A673 (cell line): ENCODE measurements around the gene LPXN. TPM values are rescaled to one million over a fixed set of nuclear protein-coding genes. Genes with fewer than 3 reads are reported as not detected.

Source experiments
- BruUV-seq: library from RNA; stranded (reverse); fragments of 400-500 nt; replicated peaks from 2 replicates; lab custom pipeline; 2021; lab: Mats Ljungman, UMichigan
- CTCF ChIA-PET: fragments of 300-600 bp; sonication (Branson Sonifier 250); formaldehyde crosslinking; loops from one replicate; lab custom pipeline; 2022; ENCODE audit warnings: antibody characterized with exemption; lab: Charles Lee
- POLR2A ChIA-PET: fragments of 300-600 bp; sonication (Branson Sonifier 250); formaldehyde crosslinking; loops from one replicate; lab custom pipeline; 2022; ENCODE audit warnings: antibody characterized with exemption; ENCODE audit not compliant: low non-redundant PET; lab: Charles Lee
- DNase-seq: peaks from one replicate; pipeline ENCODE4 v3.0.0-alpha.2; 2015; ENCODE audit warnings: low spot score
- H3K27ac ChIP-seq: fragments of 200-600 bp; sonication (generic); 2 replicates; pipeline ENCODE4 v1.5.1; 2016; ENCODE audit warnings: mixed run types, low read depth, mild to moderate bottlenecking, mixed read lengths, antibody characterized with exemption, low read length; ENCODE audit not compliant: poor library complexity, severe bottlenecking
- H3K27me3 ChIP-seq: fragments of 200-600 bp; sonication (generic); replicated peaks from 2 replicates; pipeline ENCODE4 v1.6.1; 2017; ENCODE audit warnings: mixed run types, low read depth, mild to moderate bottlenecking, mixed read lengths, antibody characterized with exemption, low read length; ENCODE audit not compliant: insufficient read depth, poor library complexity
- H3K36me3 ChIP-seq: fragments of 200-600 bp; sonication (generic); 2 replicates; pipeline ENCODE4 v1.6.1; 2016; ENCODE audit warnings: mixed run types, mild to moderate bottlenecking, mixed read lengths, antibody characterized with exemption, low read length; ENCODE audit not compliant: insufficient read depth, poor library complexity, severe bottlenecking
- H3K4me1 ChIP-seq: fragments of 200-600 bp; sonication (generic); 2 replicates; pipeline ENCODE4 v1.6.1; 2017; ENCODE audit warnings: mixed run types, mild to moderate bottlenecking, mixed read lengths, antibody characterized with exemption, low read length; ENCODE audit not compliant: insufficient read depth, poor library complexity, severe bottlenecking
- H3K4me3 ChIP-seq: fragments of 200-600 bp; sonication (generic); 2 replicates; pipeline ENCODE4 v1.5.1; 2016; ENCODE audit warnings: low read depth, mixed run types, mild to moderate bottlenecking, mixed read lengths, low read length; ENCODE audit not compliant: poor library complexity, severe bottlenecking
- H3K9me3 ChIP-seq: fragments of 200-600 bp; sonication (generic); 2 replicates; pipeline ENCODE4 v1.6.1; 2016; ENCODE audit warnings: mixed run types, low read depth, mild to moderate bottlenecking, mixed read lengths, antibody characterized with exemption, low read length; ENCODE audit not compliant: poor library complexity, severe bottlenecking
- EZH2 ChIP-seq: fragments of 200-600 bp; sonication (generic); IDR thresholded peaks from 2 replicates; pipeline ENCODE4 v1.6.1; 2017; ENCODE audit warnings: borderline replicate concordance, low read depth, mild to moderate bottlenecking, mixed read lengths, antibody characterized with exemption, low read length; ENCODE audit not compliant: poor library complexity, severe bottlenecking
- intact Hi-C: fragments of 100-400 bp; cut with micrococcal nuclease; formaldehyde crosslinking; loops from one replicate; pipeline ENCODE4 v1.10.0; 2022; ENCODE audit not compliant: unreplicated experiment
- total RNA-seq: library from RNA; stranded (reverse); gene quantifications from 2 replicates; pipeline ENCODE4 v1.2.3, GENCODE V29; 2021
- TF ChIP-seq, protein P1 (sequence below): fragments of 300-800, 200-600 bp; sonication (generic); conservative IDR thresholded peaks from 2 replicates; pipeline ENCODE4 v1.5.1; 2017; ENCODE audit warnings: low read depth, mild to moderate bottlenecking, antibody characterized with exemption, low read length, moderate library complexity, mixed read lengths

Gene LPXN
- total RNA-seq, 1 experiment from 2014 or later, result 3.3 TPM

DNA sequence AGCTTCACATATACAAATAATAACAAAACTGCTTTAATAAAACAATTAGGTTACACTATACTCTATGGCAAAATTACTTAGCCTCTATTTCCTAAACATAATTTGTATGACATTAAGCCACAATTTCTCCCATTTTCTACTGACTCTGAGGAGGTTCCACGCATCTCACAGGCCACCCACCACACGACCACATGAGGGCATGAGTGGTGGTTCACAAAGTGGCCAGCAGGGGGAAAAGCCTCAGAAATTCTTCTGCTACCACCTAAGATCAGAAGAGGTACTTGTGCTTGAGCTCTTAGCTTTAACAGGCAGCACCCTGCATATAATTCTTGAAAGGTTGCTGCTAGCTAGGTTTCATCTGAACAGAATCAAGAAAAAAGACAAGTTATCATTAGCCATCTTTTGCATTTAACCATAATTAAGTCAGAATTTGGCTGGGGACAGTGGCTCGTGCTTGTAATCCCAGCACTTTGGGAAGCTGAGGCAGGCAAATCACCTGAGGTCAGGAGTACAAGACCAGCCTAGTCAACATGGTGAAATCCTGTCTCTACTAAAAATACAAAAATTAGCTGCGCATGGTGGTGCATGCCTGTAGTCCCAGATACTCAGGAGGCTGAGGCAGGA is 7.7 kb downstream of the LPXN start:
- intact Hi-C loops, result loop anchor here (5.0 kb wide), 1 partner anchor 64 kb away; no protein-coding TSS in a partner anchor
- CTCF ChIA-PET, result interaction anchor here (1.0 to 2.1 kb wide), 4 partner anchors 9 to 490 kb away, joined by 3 to 8 read pairs (median 4); no protein-coding TSS in a partner anchor
- no peaks in the 10 kb centered on the region for H3K27me3 ChIP-seq
- no peaks in the 10 kb centered on the region for H3K36me3 ChIP-seq
- H3K4me3 ChIP-seq, result no peak overlapping the region
- no peaks in the 10 kb centered on the region for H3K4me1 ChIP-seq
- no peak overlapping the region for H3K27ac ChIP-seq
- BruUV-seq, result no TSS peak
- TF ChIP-seq, protein P1, sequence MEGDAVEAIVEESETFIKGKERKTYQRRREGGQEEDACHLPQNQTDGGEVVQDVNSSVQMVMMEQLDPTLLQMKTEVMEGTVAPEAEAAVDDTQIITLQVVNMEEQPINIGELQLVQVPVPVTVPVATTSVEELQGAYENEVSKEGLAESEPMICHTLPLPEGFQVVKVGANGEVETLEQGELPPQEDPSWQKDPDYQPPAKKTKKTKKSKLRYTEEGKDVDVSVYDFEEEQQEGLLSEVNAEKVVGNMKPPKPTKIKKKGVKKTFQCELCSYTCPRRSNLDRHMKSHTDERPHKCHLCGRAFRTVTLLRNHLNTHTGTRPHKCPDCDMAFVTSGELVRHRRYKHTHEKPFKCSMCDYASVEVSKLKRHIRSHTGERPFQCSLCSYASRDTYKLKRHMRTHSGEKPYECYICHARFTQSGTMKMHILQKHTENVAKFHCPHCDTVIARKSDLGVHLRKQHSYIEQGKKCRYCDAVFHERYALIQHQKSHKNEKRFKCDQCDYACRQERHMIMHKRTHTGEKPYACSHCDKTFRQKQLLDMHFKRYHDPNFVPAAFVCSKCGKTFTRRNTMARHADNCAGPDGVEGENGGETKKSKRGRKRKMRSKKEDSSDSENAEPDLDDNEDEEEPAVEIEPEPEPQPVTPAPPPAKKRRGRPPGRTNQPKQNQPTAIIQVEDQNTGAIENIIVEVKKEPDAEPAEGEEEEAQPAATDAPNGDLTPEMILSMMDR, result peak; percentile 93
- no peak for TF ChIP-seq EZH2
- peak; percentile 83 for DNase-seq
- POLR2A ChIA-PET, result no interaction called here
- no peaks in the 10 kb centered on the region for H3K9me3 ChIP-seq

DNA sequence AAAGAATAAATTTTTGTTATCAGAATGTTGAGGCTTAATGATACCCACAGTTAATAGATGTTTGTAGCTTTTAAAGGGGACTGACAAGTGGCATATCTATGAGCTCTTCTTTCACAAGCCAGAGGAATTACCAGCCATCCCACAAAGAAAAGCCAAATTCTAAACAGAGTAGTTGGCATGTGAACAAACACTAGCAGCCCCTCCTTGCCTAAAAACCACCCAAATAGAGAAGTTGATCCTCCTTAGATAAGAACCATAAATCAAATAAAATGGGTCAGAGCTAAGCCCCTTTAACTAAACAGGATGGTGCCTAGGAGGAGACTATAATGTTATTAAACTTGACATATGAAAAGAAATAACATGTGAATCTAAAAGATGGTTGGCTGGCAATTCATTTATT is 11.4 kb downstream of the LPXN start:
- ChIA-PET CTCF (no interaction called here), POLR2A (no interaction called here)
- Histone ChIP-seq H3K9me3 (no peaks in the 10 kb centered on the region), H3K27me3 (no peaks in the 10 kb centered on the region), H3K36me3 (no peaks in the 10 kb centered on the region), H3K4me3 (no peak overlapping the region), H3K27ac (no peak overlapping the region), H3K4me1 (no peaks in the 10 kb centered on the region)
- intact Hi-C loops, result no loop called here
- no peak for TF ChIP-seq EZH2
- TF ChIP-seq, protein P1, result no peak
- DNase-seq, result no peak
- BruUV-seq, result no TSS peak

DNA sequence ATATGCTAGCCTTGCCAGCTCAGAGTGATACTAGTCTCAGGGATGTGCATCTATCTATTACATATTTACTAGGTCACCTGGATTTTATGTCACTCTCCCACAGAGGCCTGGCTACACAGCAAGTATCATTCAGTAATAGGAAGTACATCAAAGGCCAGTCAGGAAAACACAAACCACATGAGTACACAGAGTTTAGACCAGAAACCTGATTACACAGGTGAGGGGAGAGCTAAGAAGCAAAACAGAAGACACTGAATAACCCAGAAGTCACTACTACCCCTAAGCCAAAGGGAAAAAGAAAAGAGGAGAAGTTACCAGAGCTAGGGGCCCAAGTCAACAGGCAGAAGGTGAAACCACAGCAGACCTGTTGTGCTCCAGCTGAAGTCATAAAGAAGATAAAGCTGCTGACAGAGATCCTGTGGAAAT is 13.3 kb downstream of the LPXN start:
- intact Hi-C loops, result no loop called here
- Histone ChIP-seq H3K27me3 (no peaks in the 10 kb centered on the region), H3K27ac (no peak overlapping the region), H3K9me3 (no peaks in the 10 kb centered on the region), H3K4me1 (no peaks in the 10 kb centered on the region), H3K36me3 (no peaks in the 10 kb centered on the region), H3K4me3 (no peak overlapping the region)
- no TSS peak for BruUV-seq
- no peak for DNase-seq
- POLR2A ChIA-PET, result no interaction called here
- CTCF ChIA-PET, result interaction anchor here (0.6 kb wide), 1 partner anchor 596 kb away, joined by 4 read pairs; no protein-coding TSS in a partner anchor
- TF ChIP-seq EZH2, result no peak
- TF ChIP-seq, protein P1, result no peak
